K562 (cell line): ENCODE measurements around the gene ZSWIM4. TPM values are rescaled to one million over a fixed set of nuclear protein-coding genes. Genes with fewer than 3 reads are reported as not detected.

Experiments used
- ADNP ChIP-seq: fragments of 200-800 bp; sonication (Bioruptor generic); IDR thresholded peaks from 2 replicates; pipeline ENCODE4 v1.6.1; 2016; ENCODE audit warnings: missing genetic modification characterization, missing compliant biosample characterization
- CREM ChIP-seq: IDR thresholded peaks from 2 replicates; pipeline ENCODE4 v1.6.1; 2014; ENCODE audit warnings: antibody characterized with exemption, low read depth
- DACH1 ChIP-seq: fragments of 450-650 bp; IDR thresholded peaks from 2 replicates; pipeline ENCODE4 v1.6.1; 2018; ENCODE audit not compliant: partially characterized antibody
- ELF2 ChIP-seq: fragments of 250-450 bp; sonication (Bioruptor Pico); IDR thresholded peaks from 2 replicates; pipeline ENCODE4 v1.5.0; 2021; ENCODE audit warnings: mild to moderate bottlenecking
- FOS ChIP-seq: IDR thresholded peaks from 3 replicates; pipeline ENCODE4 v1.6.1; 2011; ENCODE audit not compliant: insufficient read length; ENCODE audit errors: extremely low read depth
- FOSL1 ChIP-seq: fragments of 200-800 bp; sonication (Bioruptor generic); conservative IDR thresholded peaks from 2 replicates; pipeline ENCODE4 v1.6.1; 2016; ENCODE audit warnings: missing genetic modification characterization, missing compliant biosample characterization
- HDAC6 ChIP-seq: IDR thresholded peaks from 2 replicates; pipeline ENCODE4 v1.6.1; 2012; ENCODE audit warnings: low read depth, mild to moderate bottlenecking, control low read depth, inconsistent platforms, low read length, moderate library complexity
- IFI16 ChIP-seq: fragments of 250-450 bp; sonication (Bioruptor Pico); IDR thresholded peaks from 2 replicates; pipeline ENCODE4 v2.1.2; 2022; ENCODE audit warnings: mild to moderate bottlenecking, inconsistent platforms
- PHF8 ChIP-seq: fragments of 200-600 bp; sonication (generic); IDR thresholded peaks from 2 replicates; pipeline ENCODE4 v1.6.1; 2012; ENCODE audit warnings: mixed run types, mild to moderate bottlenecking, inconsistent platforms, low read length, moderate library complexity, borderline replicate concordance
- PREB ChIP-seq: sonication (generic); formaldehyde crosslinking; IDR thresholded peaks from 2 replicates; pipeline ENCODE4 v1.8.1; 2023; ENCODE audit warnings: mild to moderate bottlenecking, missing genetic modification reagents
- RAD21 ChIP-seq, 2 experiments: fragments of 250-450 bp in 1 of 2; fragments of 450-650 bp in 1 of 2; sonication (Bioruptor Pico) in 1 of 2; formaldehyde crosslinking in 1 of 2; IDR thresholded peaks in 1 of 2; conservative IDR thresholded peaks in 1 of 2; 2 replicates each; pipeline versions ENCODE4 v1.4.0 to v1.8.0; 2020 to 2022; ENCODE audit warnings: mild to moderate bottlenecking in 2 of 2, moderate library complexity in 1 of 2
- RBM34 ChIP-seq: fragments of 200-400 bp; formaldehyde crosslinking; IDR thresholded peaks from 2 replicates; pipeline ENCODE4 v1.6.1; 2018; ENCODE audit warnings: low read length, borderline replicate concordance; ENCODE audit not compliant: insufficient read depth
- SMAD4 ChIP-seq: fragments of 250-450 bp; sonication (Bioruptor Pico); conservative IDR thresholded peaks from 2 replicates; pipeline ENCODE4 v1.8.0; 2021; ENCODE audit warnings: inconsistent platforms, mild to moderate bottlenecking, moderate library complexity
- SMARCA4 ChIP-seq: fragments of 450-650 bp; IDR thresholded peaks from 2 replicates; pipeline ENCODE4 v1.6.1; 2016
- SNRNP70 ChIP-seq: fragments of 200-400 bp; formaldehyde crosslinking; optimal IDR thresholded peaks from 2 replicates; pipeline ENCODE3; 2017; ENCODE audit warnings: low read depth, low read length
- SP1 ChIP-seq: sonication (generic); formaldehyde crosslinking; IDR thresholded peaks from 2 replicates; pipeline ENCODE4 v1.8.1; 2022; ENCODE audit warnings: mild to moderate bottlenecking, missing genetic modification reagents
- STAT5A ChIP-seq: IDR thresholded peaks from 2 replicates; pipeline ENCODE4 v1.6.1; 2012; ENCODE audit warnings: low read length, inconsistent platforms, borderline replicate concordance
- TFAM ChIP-seq: fragments of 250-450 bp; sonication (Bioruptor Pico); conservative IDR thresholded peaks from 2 replicates; pipeline ENCODE4 v1.5.0; 2021; ENCODE audit warnings: mild to moderate bottlenecking, moderate library complexity
- ZNF224 ChIP-seq: sonication (generic); formaldehyde crosslinking; IDR thresholded peaks from 2 replicates; pipeline ENCODE4 v1.8.0; 2022; ENCODE audit warnings: mild to moderate bottlenecking, missing genetic modification reagents
- ZNF518B ChIP-seq: fragments of 250-450 bp; sonication (Bioruptor Pico); IDR thresholded peaks from 2 replicates; pipeline ENCODE4 v1.5.0; 2021; ENCODE audit warnings: mild to moderate bottlenecking, moderate library complexity
- ZNF589 ChIP-seq: fragments of 200-800 bp; sonication (Bioruptor generic); IDR thresholded peaks from 2 replicates; pipeline ENCODE4 v1.6.1; 2016; ENCODE audit warnings: low read depth, missing genetic modification characterization, missing compliant biosample characterization
- ZNF830 ChIP-seq: fragments of 250-450 bp; sonication (Bioruptor Pico); IDR thresholded peaks from 2 replicates; pipeline ENCODE4 v1.5.0; 2021; ENCODE audit warnings: mild to moderate bottlenecking
- polyA plus RNA-seq, 8 experiments: library from polyadenylated mRNA; depleted of rRNA in 4 of 8; stranded (reverse) in 5 of 8; unstranded in 3 of 8; fragments of >200 nt; fragmentation: Nextera tagmentation in 2 of 8; fragmentation: Illumina TruSeq in 1 of 8; extraction: Ambion mirVana in 2 of 8; extraction: Trizol in 1 of 8; gene quantifications; 2 replicates each; pipeline versions ENCODE4 v1.2.1 to v1.2.3, GENCODE V29; 2011 to 2014; ENCODE audit warnings: inconsistent platforms in 1 of 8, missing spikeins in 1 of 8
- total RNA-seq, 7 experiments: library from RNA; depleted of rRNA in 6 of 7; stranded (reverse); fragments of >200 nt in 6 of 7; fragmentation: Illumina TruSeq in 2 of 7; extraction: Trizol in 2 of 7; gene quantifications; 2 replicates each; pipeline versions ENCODE4 v1.2.1 to v1.2.3, GENCODE V29; 2011 to 2021; ENCODE audit warnings: low replicate concordance in 1 of 7

ZSWIM4 gene
- total and polyA plus RNA-seq, 9 of the 15 experiments (the other 6 are each of a cell fraction or from before 2014, with no cell fraction given), result 0.25 to 3.7 (median 0.79) TPM; not detected in 2

- TF ChIP-seq ADNP (tag) (no peak; the same call in 1 of the 2 replicates), PREB (CRISPR knock-in tag) (no peak), RAD21 (CRISPR knock-in tag; conservative IDR thresholded peaks at IDR 0.05 in 1 of 2, IDR thresholded peaks at IDR 0.05 in 1 of 2) (peak; percentile 97 to 98), TFAM (CRISPR knock-in tag) (no peak), CREM (peak; percentile 49), ZNF830 (CRISPR knock-in tag) (0 out of 2 replicates have a peak, but pooled peaks have one; percentile 1), IFI16 (CRISPR knock-in tag) (no peak), SNRNP70 (no peak), HDAC6 (no peak), STAT5A (no peak), FOSL1 (tag) (peak; percentile 93), RBM34 (no peak), PHF8 (peak; percentile 55; the same call in 1 of the 2 replicates), ZNF518B (no peak), DACH1 (peak; percentile 66), FOS (no peak), ZNF224 (CRISPR knock-in tag) (no peak), ELF2 (CRISPR knock-in tag) (peak; percentile 33; the same call in 1 of the 2 replicates), SMAD4 (CRISPR knock-in tag) (peak; percentile 68; the same call in 1 of the 2 replicates), SMARCA4 (no peak; the same call in 1 of the 2 replicates), SP1 (CRISPR knock-in tag) (0 out of 2 replicates have a peak, but pooled peaks have one; percentile 50), ZNF589 (CRISPR knock-in tag) (no peak)
These were observed 66.7 kb downstream of the ZSWIM4 start (continued) for GRCh38 chr19:13861714-13862531.
